DMS 273 (cell line): Measurements from ENCODE around the gene MEGF6.

Experiments used
- DNase-seq: peaks from one replicate; lab custom pipeline; 2025; ENCODE audit not compliant: unreplicated experiment; lab: John Stamatoyannopoulos, UW

The MEGF6 gene

GRCh38 chr1:3506041-3506440, 105.3 kb downstream of the MEGF6 start:
- DNase-seq = no peak

GRCh38 chr1:3505161-3505560, 106.1 kb downstream of the MEGF6 start:
- DNase-seq = no peak

GRCh38 chr1:3504822-3505153, 106.5 kb downstream of the MEGF6 start:
- DNase-seq = no peak

- no peak for DNase-seq
Measured at GRCh38 chr1:3504151-3504821, 107.0 kb downstream of the MEGF6 start.

GRCh38 chr1:3503525-3503886, 107.8 kb downstream of the MEGF6 start:
- DNase-seq = no peak

GRCh38 chr1:3502641-3503524, 108.4 kb downstream of the MEGF6 start:
- DNase-seq = no peak

- peak; percentile 70 for DNase-seq
Measured at GRCh38 chr1:3501856-3502640, 109.3 kb downstream of the MEGF6 start.

- DNase-seq = no peak
Measured at GRCh38 chr1:3501437-3501836, 109.9 kb downstream of the MEGF6 start.

- no peak for DNase-seq
Measured at GRCh38 chr1:3500265-3500835, 111.0 kb downstream of the MEGF6 start.

- DNase-seq = no peak
Measured at GRCh38 chr1:3499611-3500010, 111.7 kb downstream of the MEGF6 start.

- no peak for DNase-seq
Measured at GRCh38 chr1:3498986-3499385, 112.3 kb downstream of the MEGF6 start.

- DNase-seq = no peak
Measured at GRCh38 chr1:3498246-3498930, 112.9 kb downstream of the MEGF6 start.

- peak; percentile 40 for DNase-seq
Measured at GRCh38 chr1:3497521-3497920, 113.8 kb downstream of the MEGF6 start.

- no peak for DNase-seq
Measured at GRCh38 chr1:3496916-3497315, 114.4 kb downstream of the MEGF6 start.

- DNase-seq = no peak
Measured at GRCh38 chr1:3495776-3496745, 115.2 kb downstream of the MEGF6 start.

- DNase-seq = peak; percentile 47
Measured at GRCh38 chr1:3494321-3495308, 116.7 kb downstream of the MEGF6 start.

GRCh38 chr1:3492545-3493246, 118.6 kb downstream of the MEGF6 start:
- no peak for DNase-seq
